ENCODE data around the gene ASS1.

The ASS1 gene

DNA sequence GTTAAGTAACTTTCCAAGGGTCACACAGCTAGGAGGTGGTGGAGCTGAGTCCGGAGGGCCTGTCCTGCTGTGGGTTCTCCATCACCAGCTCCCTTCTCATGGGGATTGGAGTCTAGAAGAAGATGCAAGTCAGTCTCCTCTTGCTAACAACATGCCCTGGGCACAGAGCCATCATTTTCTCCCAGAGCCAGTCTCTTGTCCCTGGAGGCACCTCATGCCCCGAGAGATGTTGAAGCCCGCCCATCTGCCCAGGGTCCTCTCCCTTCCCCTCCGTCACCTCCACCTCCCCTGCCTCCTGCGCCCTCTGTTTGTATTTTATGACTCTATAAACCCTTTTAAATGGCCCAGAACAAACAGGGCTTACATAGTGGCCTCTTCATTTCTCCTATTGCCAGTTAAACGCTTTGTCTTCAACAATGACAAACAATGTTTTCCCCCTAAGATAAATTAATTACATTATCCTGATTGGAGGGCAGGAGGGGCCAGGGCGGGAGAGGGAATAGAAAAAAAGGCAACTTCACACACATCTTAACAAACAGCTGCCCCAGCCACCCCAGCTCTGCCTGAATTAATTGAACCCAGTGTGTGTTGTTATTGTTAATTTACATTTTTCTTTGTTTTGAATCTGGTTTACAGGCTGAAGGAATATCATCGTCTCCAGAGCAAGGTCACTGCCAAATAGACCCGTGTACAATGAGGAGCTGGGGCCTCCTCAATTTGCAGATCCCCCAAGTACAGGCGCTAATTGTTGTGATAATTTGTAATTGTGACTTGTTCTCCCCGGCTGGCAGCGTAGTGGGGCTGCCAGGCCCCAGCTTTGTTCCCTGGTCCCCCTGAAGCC lies 55.8 kb downstream of the ASS1 start:
- DNase-seq, result no peak

DNA sequence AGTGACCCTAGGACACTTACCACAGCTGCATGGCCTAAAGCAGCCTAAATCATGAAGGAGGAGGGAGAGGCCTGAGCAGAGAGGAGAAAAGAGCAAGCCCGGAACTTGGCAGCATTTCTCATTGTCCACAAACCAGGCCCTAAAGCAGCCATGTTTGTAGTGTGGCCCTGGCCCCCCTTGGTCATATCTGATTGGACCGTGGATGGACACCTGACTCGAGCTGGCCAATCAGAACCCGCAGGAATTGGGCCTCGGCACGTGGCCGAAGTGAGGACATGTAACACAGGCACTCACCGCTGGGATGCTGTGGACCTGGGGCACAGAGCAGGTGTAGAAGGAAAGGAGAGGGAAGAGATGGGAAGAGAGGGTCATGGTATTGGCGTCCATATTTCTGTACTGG lies 56.9 kb downstream of the ASS1 start:
- no peak for DNase-seq

DNA sequence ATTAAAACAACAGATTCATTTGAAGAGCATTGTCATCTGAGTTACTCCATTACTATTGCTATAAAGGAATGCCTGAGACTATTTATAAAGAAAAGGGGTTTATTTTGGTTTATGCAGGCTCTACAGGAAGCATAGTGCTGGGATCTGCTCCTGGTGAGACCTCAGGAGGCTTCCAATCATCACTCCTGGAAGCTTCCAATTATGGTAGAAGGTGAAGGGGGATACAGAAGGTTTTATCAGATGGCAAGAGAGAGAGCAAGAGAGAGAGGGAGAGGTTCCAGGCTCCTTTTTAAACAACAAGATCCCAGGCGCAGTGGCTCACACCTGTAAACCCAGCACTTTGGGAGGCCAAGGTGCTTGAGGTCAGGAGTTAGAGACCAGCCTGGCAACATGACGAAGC lies 63.5 kb downstream of the ASS1 start:
- DNase-seq, result no peak

- no peak for DNase-seq
Observed at GRCh38 chr9:130512199-130512598, 67.4 kb downstream of the ASS1 start.

DNA sequence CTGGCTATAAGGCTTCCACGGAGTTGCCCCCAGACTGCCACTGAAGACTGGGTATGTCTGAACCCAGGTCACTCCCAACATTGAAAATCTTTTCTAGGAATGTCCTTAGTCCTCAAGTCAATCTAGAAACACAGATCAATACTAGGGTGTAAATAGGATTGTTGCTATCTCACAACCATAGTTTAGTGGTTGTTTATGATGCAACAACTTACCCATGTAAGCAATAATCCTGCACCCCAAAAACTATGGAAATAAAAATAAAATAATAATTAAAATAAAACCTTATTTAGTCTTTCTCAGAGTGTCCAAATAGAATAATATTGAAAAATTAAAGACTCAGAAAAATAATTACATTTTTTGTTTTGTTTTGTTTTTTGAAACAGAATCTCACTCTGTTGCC lies 68.3 kb downstream of the ASS1 start:
- DNase-seq, result no peak

DNA sequence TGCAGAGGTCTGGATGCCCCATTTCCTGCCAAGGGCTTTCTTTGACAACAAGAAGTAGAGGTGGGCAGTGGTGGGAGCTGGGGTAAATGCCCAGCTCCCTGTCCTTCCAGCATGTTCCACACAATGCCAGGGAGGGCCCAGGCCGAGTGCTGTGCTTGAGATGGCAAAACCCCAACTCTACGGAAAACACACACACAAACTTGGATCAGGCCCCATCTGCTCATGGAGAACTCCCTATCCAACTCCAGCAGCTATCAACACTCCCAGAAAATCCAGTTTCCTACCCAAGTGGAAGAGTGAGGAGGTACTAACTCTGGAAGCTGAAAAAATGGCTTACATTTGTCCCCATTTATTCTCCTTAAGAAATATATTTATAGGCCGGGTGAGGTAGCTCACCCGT lies 73.5 kb downstream of the ASS1 start:
- no peak for DNase-seq

- DNase-seq, result no peak
Observed at GRCh38 chr9:130518943-130519799, 74.4 kb downstream of the ASS1 start.

DNA sequence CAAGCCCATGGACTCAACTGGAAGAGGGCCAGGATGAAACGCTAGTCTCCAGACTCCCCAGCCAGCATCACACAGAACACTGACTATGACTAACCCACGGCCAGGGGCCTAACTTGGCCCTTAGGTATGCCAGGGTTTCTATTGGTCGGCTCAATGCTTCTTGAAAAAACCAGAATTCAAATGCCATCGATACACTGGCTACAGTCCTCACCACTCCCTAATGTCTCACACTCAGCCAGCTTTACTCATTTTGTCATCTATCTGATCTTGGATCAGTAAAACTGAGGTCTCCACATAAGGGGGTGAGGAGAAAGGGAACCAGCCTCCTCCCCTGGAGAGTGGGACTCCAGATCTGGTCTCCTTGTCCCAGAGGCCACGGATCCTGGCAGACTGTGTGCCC lies 75.2 kb downstream of the ASS1 start:
- DNase-seq, result no peak

DNA sequence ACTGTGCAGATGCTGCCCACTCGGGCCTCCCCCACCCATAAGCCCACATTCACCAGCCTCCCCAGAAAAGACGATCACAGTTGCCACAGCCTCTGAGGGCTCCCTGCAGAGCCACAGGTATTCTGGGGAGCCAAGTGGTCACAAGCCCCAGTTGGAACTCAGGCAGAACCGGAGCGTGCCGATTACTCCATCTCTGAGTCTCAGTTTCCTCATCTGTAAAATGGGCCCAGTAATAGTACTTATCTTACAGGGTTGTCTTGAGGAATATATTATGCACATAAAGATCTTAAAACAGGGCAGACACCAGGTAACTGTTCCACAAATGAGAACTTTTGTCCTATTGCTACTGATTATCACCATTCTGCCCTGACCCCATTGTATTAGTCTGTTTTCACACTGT lies 77.0 kb downstream of the ASS1 start:
- no peak for DNase-seq

DNA sequence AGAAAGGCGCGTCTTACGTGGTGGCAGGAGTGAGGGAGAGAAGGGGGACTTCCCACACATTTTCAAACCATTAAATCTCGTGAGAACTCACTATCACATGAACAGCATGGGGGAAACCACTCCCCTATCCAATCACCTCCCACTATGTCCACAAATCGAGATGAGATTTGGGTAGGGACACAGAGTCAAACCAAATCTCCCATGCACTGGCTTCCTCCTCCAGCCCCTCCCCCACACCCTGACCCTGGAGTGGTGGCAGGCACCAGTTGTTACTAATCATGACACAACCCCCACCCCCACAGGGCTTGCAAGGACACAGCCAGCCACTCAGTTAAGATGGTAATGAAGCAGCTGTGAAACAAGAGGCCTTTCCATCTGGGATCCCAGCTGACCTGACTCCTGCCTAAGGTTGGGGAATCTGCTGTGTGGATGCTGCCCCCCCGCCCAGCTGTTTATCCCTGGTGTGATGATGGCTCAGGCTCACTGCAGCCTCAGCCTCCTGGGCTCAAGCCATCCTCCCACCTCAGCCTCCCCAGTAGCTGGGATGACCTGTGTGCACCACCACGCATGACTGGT lies 77.6 kb downstream of the ASS1 start:
- DNase-seq, result no peak

GRCh38 chr9:130523921-130524320 lies 79.2 kb downstream of the ASS1 start:
- no peak for DNase-seq

DNA sequence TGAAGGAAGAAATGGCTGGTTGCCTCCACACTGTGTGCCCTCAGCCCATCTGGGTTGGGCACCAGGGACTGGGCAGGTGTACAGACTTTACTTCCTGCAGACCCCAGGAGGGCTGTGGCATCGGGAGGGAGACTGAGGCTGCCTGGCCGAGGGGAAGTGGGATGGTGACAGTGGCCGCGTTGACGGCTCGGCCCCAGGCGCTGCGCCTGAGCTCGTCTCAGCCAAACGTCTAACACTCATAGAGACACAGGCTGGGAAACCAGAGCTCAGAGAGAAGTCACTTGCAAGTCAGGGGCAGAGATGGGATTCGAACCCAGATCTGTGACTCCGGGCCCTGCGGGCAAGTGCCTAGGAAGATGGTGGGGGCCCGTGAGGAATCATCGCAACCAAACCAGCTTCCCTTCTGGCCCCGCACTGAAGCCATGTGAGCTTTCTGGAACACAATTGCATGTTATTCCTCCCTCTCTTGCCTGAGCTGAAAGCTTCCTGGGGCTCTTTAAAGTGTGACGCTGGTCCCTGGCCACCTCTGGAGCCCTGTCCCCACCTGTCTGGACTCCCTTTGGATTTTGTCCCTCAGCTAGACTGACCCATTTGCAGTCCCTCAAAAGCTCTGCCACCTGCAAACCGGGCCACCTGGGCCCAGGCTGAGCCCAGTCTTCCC lies 81.6 kb downstream of the ASS1 start:
- no peak for DNase-seq

GRCh38 chr9:130526854-130527650 lies 82.3 kb downstream of the ASS1 start:
- DNase-seq, result no peak

GRCh38 chr9:130527651-130528310 lies 83.0 kb downstream of the ASS1 start:
- DNase-seq, result no peak

- no peak for DNase-seq
Observed at GRCh38 chr9:130528674-130529073, 83.9 kb downstream of the ASS1 start.

- no peak for DNase-seq
Observed at GRCh38 chr9:130530938-130531337, 86.2 kb downstream of the ASS1 start.

- no peak for DNase-seq
Observed at GRCh38 chr9:130531670-130532069, 86.9 kb downstream of the ASS1 start.

GRCh38 chr9:130532426-130533080 lies 87.8 kb downstream of the ASS1 start:
- DNase-seq, result no peak

- DNase-seq, result no peak
Observed at GRCh38 chr9:130535818-130536521, 91.2 kb downstream of the ASS1 start.

- DNase-seq, result no peak
Observed at GRCh38 chr9:130536701-130537107, 91.9 kb downstream of the ASS1 start.

Data from CD4-positive, alpha-beta T cell treated with Interleukin-4 for 1 hour (primary cell).